ENCODE data around the gene MTREX. TPM values are rescaled to one million over a fixed set of nuclear protein-coding genes. Genes with fewer than 3 reads are reported as not detected.

MTREX gene
- polyA plus RNA-seq, 3 donors: 10.2 to 14.4 (median 12.2) TPM

GRCh38 chr5:55409775-55410174 lies 102.0 kb downstream of the MTREX start:
- Mint-ChIP-seq H3K27me3 (ENCODE audit: low read depth in 3 of 3) (no peaks in the 10 kb centered on the region), H3K4me3 (no peak overlapping the region), H3K9me3 (peaks cover 0 to 2% (median 0%) of the 10 kb centered on the region in 7 donors), H3K4me1 (peaks cover 19% of the 10 kb centered on the region), H3K36me3 (peaks cover 51 to 57% of the 10 kb centered on the region in 2 donors), H3K27ac (no peak overlapping the region)
- no peak for DNase-seq
- Histone ChIP-seq H3K4me1 (ENCODE audit: control insufficient read depth in 1 of 2, insufficient read depth in 2 of 2, low read length in 2 of 2) (peaks cover 0 to 5% of the 10 kb centered on the region in 2 donors), H3K4me2 (replicated peaks; ENCODE audit: extremely low read depth, low read length, poor library complexity, severe bottlenecking) (no peak overlapping the region), H3K4me3 (replicated peaks in 1 of 3; ENCODE audit: low read depth in 2 of 3, low read length in 3 of 3) (no peak overlapping the region), H3K79me2 (ENCODE audit: insufficient read depth, low read length) (no peaks in the 10 kb centered on the region), H3K9ac (ENCODE audit: insufficient read depth, low read length, poor library complexity, severe bottlenecking) (no peak overlapping the region), H3K27me3 (ENCODE audit: control insufficient read depth in 2 of 2, insufficient read depth in 2 of 2, low read length in 2 of 2) (no peaks in the 10 kb centered on the region), H2AFZ (ENCODE audit: insufficient read depth, low read depth, low read length, poor library complexity, severe bottlenecking) (no peak overlapping the region), H3K36me3 (replicated peaks in 1 of 2; ENCODE audit: control insufficient read depth in 1 of 2, insufficient read depth in 2 of 2, low read length in 2 of 2) (peaks cover 44 to 79% of the 10 kb centered on the region in 2 donors), H3K27ac (ENCODE audit: low read depth in 1 of 2, low read length in 2 of 2) (no peak overlapping the region), H3K9me3 (replicated peaks in 1 of 2; ENCODE audit: control insufficient read depth in 1 of 2, insufficient read depth in 1 of 2, low read length in 2 of 2) (no peaks in the 10 kb centered on the region), H4K20me1 (ENCODE audit: insufficient read depth, low read length) (peaks cover 4% of the 10 kb centered on the region)
- TF ChIP-seq, protein P1, sequence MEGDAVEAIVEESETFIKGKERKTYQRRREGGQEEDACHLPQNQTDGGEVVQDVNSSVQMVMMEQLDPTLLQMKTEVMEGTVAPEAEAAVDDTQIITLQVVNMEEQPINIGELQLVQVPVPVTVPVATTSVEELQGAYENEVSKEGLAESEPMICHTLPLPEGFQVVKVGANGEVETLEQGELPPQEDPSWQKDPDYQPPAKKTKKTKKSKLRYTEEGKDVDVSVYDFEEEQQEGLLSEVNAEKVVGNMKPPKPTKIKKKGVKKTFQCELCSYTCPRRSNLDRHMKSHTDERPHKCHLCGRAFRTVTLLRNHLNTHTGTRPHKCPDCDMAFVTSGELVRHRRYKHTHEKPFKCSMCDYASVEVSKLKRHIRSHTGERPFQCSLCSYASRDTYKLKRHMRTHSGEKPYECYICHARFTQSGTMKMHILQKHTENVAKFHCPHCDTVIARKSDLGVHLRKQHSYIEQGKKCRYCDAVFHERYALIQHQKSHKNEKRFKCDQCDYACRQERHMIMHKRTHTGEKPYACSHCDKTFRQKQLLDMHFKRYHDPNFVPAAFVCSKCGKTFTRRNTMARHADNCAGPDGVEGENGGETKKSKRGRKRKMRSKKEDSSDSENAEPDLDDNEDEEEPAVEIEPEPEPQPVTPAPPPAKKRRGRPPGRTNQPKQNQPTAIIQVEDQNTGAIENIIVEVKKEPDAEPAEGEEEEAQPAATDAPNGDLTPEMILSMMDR (IDR thresholded peaks at IDR 0.05): no peak
- no CpG with 5 or more reads among the region's 1 CpG for WGBS (ENCODE audit: insufficient coverage)
- intact Hi-C loops (cut with micrococcal nuclease): no loop called here

DNA sequence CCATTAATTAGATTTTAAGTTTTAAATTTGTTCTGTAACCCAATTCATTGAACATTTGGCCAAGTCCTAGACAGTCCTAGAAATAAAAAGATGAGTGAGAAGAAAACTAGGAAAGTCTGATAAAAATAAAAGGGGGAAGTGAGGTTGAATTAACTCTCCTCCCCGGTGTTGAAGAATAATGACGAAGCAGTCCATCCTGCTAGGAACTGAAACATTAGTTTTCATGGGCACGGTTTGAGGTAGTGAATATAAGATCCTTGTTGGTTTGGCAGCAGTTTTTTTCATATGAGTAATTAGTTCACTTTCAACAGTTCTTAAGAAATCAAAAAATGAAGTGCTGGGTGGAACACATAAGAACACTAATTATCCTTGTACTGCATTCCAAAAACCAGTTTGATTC lies 103.1 kb downstream of the MTREX start:
- Histone ChIP-seq H3K9me3 (replicated peaks in 1 of 2; ENCODE audit: control insufficient read depth in 1 of 2, insufficient read depth in 1 of 2, low read length in 2 of 2) (no peaks in the 10 kb centered on the region), H3K79me2 (ENCODE audit: insufficient read depth, low read length) (no peaks in the 10 kb centered on the region), H3K36me3 (replicated peaks in 1 of 2; ENCODE audit: control insufficient read depth in 1 of 2, insufficient read depth in 2 of 2, low read length in 2 of 2) (peaks cover 38 to 78% of the 10 kb centered on the region in 2 donors), H3K4me2 (replicated peaks; ENCODE audit: extremely low read depth, low read length, poor library complexity, severe bottlenecking) (no peak overlapping the region), H3K4me3 (replicated peaks in 1 of 3; ENCODE audit: low read depth in 2 of 3, low read length in 3 of 3) (no peak overlapping the region), H3K4me1 (ENCODE audit: control insufficient read depth in 1 of 2, insufficient read depth in 2 of 2, low read length in 2 of 2) (peaks cover 0 to 5% of the 10 kb centered on the region in 2 donors), H4K20me1 (ENCODE audit: insufficient read depth, low read length) (peaks cover 4% of the 10 kb centered on the region), H2AFZ (ENCODE audit: insufficient read depth, low read depth, low read length, poor library complexity, severe bottlenecking) (no peak overlapping the region), H3K9ac (ENCODE audit: insufficient read depth, low read length, poor library complexity, severe bottlenecking) (no peak overlapping the region), H3K27ac (ENCODE audit: low read depth in 1 of 2, low read length in 2 of 2) (no peak overlapping the region), H3K27me3 (ENCODE audit: control insufficient read depth in 2 of 2, insufficient read depth in 2 of 2, low read length in 2 of 2) (no peaks in the 10 kb centered on the region)
- H3K36me3 Mint-ChIP-seq: peaks cover 52 to 54% of the 10 kb centered on the region in 2 donors
- H3K9me3 Mint-ChIP-seq: peaks cover 0 to 2% (median 0%) of the 10 kb centered on the region in 7 donors
- no CpG with 5 or more reads among the region's 3 CpGs for WGBS (ENCODE audit: insufficient coverage)
- intact Hi-C loops (cut with micrococcal nuclease): no loop called here
- H3K27ac Mint-ChIP-seq: peak overlapping the region in 4 of 7 donors; percentile 3 to 54 (median 12)
- DNase-seq: peak; percentile 12 to 41 (median 13)
- H3K4me1 Mint-ChIP-seq: peaks cover 19% of the 10 kb centered on the region
- TF ChIP-seq, protein P1 (IDR thresholded peaks at IDR 0.05): no peak
- no peaks in the 10 kb centered on the region for H3K27me3 Mint-ChIP-seq (ENCODE audit: low read depth in 3 of 3)
- no peak overlapping the region for H3K4me3 Mint-ChIP-seq
